GM12891 (cell line): ENCODE results near the gene AHSP.
"Not testable (repeated sequence)": the region's sequence is repeated elsewhere in the genome, so short reads cannot be mapped to it uniquely, and the experiment has no call there.

Experiments used
- DNase-seq: peaks from one replicate; pipeline ENCODE4 v3.0.0; 2011; ENCODE audit warnings: low spot score; ENCODE audit not compliant: insufficient read length
- FAIRE-seq: peaks from 2 replicates; lab custom pipeline; 2011; peaks lifted over from hg19 to GRCh38; lab: Jason Lieb, UNC
- PAX5 ChIP-seq: IDR thresholded peaks from 2 replicates; pipeline ENCODE4 v1.6.1; 2011; ENCODE audit warnings: low read length, moderate library complexity, mild to moderate bottlenecking; ENCODE audit not compliant: insufficient read depth, severe bottlenecking
- POLR2A ChIP-seq: IDR thresholded peaks from 2 replicates; pipeline ENCODE4 v1.6.1; 2011; ENCODE audit warnings: low read depth, low read length, control low read depth
- POLR2AphosphoS5 ChIP-seq: IDR thresholded peaks from 2 replicates; pipeline ENCODE4 v1.6.1; 2011; ENCODE audit warnings: low read depth, low read length, control low read depth
- POU2F2 ChIP-seq: IDR thresholded peaks from 2 replicates; pipeline ENCODE4 v1.6.1; 2011; ENCODE audit warnings: low read depth, mild to moderate bottlenecking, control low read depth, low read length, moderate library complexity
- SPI1 ChIP-seq: IDR thresholded peaks from 2 replicates; pipeline ENCODE4 v1.6.1; 2011; ENCODE audit warnings: low read depth, low read length, control low read depth
- TAF1 ChIP-seq: IDR thresholded peaks from 2 replicates; pipeline ENCODE4 v1.6.1; 2011; ENCODE audit warnings: low read depth, low read length, control low read depth

The AHSP gene

DNA sequence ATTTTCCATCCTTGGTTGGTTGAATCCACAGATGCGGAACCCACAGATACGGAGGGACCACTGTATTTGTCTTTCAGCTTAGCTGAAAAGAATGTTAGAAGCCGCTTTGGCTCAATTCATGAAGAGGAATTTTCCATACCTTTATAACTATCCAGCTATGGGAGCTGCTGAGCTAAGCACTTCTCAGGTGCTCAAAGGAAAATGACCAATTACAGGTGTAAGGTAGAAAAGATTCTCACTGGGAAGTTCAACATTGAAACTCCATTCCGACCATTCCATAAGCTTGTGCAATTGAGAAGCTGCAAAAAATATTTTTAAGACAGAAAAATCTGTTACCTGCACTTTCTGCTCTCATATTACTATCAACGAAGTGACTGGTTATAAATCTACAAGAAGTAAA lies 2.7 kb downstream of the AHSP start:
- TF ChIP-seq POLR2AphosphoS5 (no peak), SPI1 (no peak), POLR2A (no peak), POU2F2 (no peak), PAX5 (no peak), TAF1 (no peak)
- FAIRE-seq, result no peak
- no peak for DNase-seq

DNA sequence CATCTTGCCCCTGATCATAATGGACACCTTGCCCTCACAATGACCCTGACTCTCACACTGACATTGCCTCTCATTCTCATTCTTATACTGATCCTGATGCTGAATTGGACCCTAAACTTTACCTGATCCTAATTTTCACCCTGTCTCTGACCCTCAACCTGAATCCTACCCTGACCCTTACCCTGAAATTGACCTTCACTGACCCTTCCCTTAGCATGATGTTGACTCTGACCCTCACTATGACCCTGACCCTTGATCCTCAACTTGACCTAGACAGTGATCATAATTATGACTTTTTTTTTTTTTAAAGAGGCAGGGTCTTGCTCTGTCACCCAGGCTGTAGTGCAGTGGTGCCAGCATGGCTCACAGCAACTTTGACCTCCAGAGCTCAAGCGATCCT lies 3.4 kb downstream of the AHSP start:
- TF ChIP-seq SPI1, result no peak
- no peak for TF ChIP-seq PAX5
- no peak for TF ChIP-seq TAF1
- no peak for TF ChIP-seq POU2F2
- no peak for TF ChIP-seq POLR2A
- TF ChIP-seq POLR2AphosphoS5, result no peak
- DNase-seq, result no peak
- no peak for FAIRE-seq

DNA sequence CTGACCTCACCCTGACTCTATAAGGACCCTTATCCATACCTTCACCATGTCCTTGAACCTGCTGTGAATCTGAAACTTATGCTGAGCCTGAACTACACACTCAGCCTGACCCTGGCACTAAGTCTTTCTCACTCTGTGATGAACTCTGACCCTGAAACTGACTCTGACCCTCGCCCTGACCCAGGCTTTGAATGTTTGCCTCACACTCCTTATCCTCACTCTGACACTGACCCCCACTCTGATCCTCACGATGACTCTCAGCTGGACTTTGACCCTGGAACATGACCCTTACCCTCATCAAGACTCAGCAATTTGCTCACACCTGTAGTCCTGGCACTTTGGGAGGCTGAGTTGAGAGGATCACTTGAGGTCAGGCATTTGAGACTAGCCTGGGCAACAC lies 4.4 kb downstream of the AHSP start:
- TF ChIP-seq TAF1 (no peak), POLR2A (no peak), SPI1 (no peak), PAX5 (no peak), POLR2AphosphoS5 (no peak), POU2F2 (no peak)
- FAIRE-seq (no peak), DNase-seq (no peak)

DNA sequence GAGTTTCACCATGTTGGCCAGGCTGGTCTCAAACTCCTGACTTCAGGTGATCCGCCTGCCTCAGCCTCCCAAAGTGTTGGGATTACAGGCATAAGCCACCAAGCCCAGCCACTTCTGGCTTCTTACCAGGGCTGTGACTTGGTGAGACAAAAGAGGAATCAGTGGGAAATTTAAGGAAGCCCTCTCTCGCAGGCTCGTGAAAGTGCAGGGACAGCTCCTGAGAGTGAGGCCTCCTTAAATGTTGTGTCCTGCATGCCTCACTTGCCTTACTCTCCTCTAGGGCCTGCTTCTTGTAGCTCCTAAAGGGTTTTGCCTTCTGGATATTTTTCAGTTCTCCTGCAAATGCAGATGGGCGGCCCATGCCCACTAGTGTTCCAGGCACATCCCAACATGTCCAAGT lies 5.2 kb downstream of the AHSP start:
- FAIRE-seq, result no peak
- DNase-seq, result no peak
- no peak for TF ChIP-seq SPI1
- no peak for TF ChIP-seq POLR2A
- no peak for TF ChIP-seq PAX5
- TF ChIP-seq TAF1, result no peak
- no peak for TF ChIP-seq POLR2AphosphoS5
- no peak for TF ChIP-seq POU2F2

DNA sequence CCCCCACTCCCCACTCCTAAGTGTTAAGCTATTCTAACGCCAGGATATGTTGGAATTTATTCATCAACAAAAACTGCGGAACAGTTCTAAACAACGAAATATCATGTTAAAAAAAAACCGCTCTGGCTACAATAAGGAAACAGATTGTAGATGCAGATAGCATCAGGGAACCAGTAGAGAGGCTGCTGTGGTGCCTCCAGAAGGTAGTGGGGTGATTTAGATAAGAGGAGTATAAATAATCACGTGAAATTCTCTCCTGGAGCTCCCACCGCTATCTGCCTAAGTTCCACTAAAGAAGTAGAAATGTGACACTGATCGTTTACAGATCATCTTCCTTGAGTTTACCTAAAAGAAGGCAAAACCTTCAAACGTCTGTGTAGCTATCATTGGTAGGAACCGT lies 8.0 kb downstream of the AHSP start:
- no peak for TF ChIP-seq SPI1
- no peak for TF ChIP-seq POU2F2
- no peak for TF ChIP-seq POLR2A
- TF ChIP-seq TAF1, result no peak
- TF ChIP-seq PAX5, result no peak
- TF ChIP-seq POLR2AphosphoS5, result no peak
- FAIRE-seq (no peak), DNase-seq (no peak)

DNA sequence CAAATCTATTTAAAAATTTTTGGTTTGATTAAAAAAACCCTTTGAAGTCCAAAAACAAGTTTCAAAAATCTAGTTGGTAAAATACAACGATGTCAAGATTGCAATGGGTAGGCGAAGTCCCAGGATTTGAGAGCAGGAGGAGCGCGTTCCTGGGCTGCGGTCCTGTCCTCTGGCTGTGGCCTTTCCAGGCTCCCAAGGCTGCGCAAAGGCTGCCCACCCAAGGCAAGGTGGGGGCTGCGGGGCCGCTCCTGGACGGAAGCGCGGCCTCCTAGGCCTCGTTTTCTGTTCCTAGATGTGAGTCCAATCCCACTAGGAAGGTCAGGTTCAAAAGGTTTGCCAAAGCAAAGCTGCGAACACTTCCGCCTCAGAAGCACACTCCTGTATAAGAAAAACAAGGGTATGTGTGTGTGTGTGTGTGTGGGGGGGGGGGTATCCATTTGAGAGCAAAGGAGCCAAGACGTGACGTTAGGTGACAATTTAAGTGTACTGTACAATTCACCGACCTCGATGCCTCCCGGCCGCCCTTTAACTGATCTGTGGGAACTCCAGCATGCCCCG lies 9.2 kb downstream of the AHSP start:
- FAIRE-seq (no peak), DNase-seq (no peak)
- no peak for TF ChIP-seq POLR2A
- TF ChIP-seq SPI1, result no peak
- no peak for TF ChIP-seq POU2F2
- no peak for TF ChIP-seq PAX5
- no peak for TF ChIP-seq POLR2AphosphoS5
- TF ChIP-seq TAF1, result no peak

DNA sequence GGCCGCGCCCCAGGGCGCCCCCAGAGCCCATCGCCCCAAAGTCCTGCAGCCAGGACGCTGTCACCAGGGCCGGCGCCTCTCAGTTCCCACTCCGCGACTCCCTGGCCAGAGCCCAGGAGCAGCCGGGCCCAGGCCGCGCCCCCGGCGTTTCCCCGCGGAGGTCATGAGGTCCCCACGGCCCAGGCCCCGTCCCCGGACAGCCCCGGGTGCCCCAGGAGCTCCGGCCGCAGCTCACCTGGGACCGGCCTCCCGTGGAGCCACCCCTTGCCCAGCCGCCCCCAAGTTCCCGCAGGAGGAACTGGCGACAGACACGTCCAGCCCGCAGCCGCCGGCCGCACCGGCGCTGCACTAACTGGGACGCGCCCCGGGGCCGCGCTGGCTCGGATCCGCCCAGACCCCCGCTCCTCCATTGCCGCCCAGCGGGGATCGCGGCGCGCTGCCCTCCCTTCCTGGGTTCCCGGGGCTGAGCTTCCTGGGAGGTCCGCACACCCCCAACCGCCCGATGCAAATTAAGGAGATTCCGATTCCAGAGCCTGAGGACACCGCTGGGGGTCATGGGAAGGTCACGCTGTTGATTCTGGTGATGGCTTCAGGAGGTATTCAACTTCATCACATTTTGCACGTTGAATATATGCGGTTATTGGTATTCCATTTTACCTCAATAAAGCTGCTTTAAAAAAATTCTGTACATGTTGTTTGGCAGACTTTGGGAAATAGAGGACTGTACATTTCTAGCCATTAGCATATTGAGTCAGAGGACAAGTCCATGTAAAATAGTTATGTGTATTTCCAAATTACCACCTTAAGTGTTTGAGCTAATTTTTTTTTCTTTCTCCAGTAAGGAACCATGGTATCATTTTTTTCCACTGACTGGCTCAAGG lies 9.9 kb downstream of the AHSP start:
- TF ChIP-seq POLR2A (no peak), TAF1 (no peak), POU2F2 (no peak), PAX5 (no peak), SPI1 (no peak)
- DNase-seq, result no peak
- FAIRE-seq, result no peak

DNA sequence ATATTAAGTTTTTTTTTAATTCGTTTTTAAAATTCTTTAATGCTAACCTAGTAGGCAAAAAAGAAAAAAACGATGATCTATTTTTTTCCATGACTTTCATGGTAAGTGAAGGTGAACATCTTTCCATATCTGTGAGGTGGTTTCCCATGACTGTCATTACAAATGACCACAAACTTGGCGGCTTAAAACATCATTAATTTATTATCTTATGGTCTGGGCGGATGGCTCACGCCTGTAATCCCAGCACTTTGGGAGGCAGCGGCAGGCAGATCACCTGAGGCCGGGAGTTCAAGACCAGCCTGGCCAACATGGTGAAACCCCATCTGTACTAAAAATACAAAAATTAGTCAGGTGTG lies 10.5 kb downstream of the AHSP start:
- DNase-seq, FAIRE-seq: not testable (repeated sequence)

DNA sequence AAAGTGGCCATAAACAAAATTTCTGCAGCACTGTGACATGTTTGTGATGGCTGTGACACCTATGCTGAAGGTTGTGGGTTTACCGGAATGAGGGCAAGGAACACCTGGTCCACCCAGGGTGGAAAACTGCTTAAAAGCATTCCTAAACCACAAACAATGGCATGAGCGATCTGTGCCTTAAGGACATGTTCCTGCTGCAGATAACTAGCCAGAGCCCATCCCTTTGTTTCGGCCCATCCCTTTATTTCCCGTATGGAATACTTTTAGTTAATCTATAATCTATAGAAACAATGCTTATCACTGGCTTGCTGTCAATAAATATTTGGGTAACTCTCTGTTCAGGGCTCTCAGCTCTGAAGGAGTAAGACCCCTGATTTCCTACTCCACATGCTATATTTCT lies 12.1 kb downstream of the AHSP start:
- not testable (repeated sequence) for DNase-seq, FAIRE-seq

DNA sequence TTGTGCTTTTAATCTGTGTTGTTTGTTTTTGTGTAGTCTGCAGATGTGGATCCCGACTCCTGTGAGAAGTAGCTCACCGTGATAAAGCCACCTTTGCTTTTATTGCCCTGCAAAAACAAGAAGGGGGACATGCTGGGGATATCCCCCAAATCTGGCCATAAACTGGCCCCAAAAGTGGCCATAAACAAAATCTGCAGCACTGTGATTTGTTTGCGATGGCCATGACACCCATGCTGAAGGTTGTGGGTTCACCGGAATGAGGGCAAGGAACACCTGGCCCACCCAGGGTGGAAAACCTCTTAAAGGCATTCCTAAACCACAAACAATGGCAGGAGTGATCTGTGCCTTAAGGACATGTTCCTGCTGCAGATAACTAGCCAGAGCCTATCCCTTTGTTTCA lies 15.1 kb downstream of the AHSP start:
- no peak for FAIRE-seq
- TF ChIP-seq POLR2A (no peak), TAF1 (no peak), PAX5 (no peak), SPI1 (no peak), POU2F2 (no peak), POLR2AphosphoS5 (no peak)
- no peak for DNase-seq
